HTR-8/SVneo (cell line): Measurements from ENCODE around the gene NAT8L.

Experiments
- DNase-seq: peaks from one replicate; pipeline ENCODE4 v3.0.0; 2011; ENCODE audit warnings: low spot score, mixed read lengths; ENCODE audit not compliant: insufficient read length
- FAIRE-seq: peaks from 2 replicates; lab custom pipeline; 2011; peaks lifted over from hg19 to GRCh38; lab: Jason Lieb, UNC

Gene NAT8L

GRCh38 chr4:2072971-2073807, 14.1 kb downstream of the NAT8L start:
- DNase-seq (no peak), FAIRE-seq (no peak)

DNA sequence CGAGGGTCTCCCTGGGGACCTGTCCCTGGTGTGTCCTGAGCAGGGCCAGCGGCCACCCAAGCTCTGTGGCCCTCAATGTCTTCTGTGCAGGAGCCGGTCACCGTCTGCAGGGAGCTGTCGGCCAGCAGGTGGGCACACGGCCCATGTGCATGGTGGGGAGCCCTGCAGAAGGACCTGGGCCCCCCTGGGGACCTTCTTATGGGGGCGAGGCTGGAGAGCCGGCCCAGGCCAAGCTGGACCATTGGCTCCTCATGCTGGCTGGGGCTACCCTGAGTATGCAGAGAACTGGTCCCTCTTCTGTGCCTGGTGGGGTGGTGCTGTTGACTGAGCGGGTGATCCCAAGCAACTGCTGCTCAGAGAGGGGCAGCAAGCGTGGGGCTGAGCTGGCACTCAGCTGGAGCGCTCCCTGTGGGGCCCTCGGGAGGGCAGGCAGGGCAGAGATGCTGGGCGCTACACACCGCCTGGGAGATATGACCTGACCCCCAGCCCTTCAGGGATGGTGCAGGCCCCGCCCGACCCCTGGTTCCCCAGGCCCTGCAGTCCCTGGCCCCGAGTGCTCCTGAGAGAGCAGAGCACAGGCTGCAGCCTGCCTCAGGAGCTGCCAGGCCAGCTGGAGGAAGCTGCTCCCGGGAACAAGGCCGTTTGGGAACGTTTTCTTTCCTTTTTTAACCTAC, 14.8 kb downstream of the NAT8L start:
- FAIRE-seq (no peak), DNase-seq (no peak)

- DNase-seq (no peak), FAIRE-seq (no peak)
These were observed 15.5 kb downstream of the NAT8L start for GRCh38 chr4:2074588-2074987.

GRCh38 chr4:2075171-2075986, 16.3 kb downstream of the NAT8L start:
- no peak for FAIRE-seq
- DNase-seq: no peak

DNA sequence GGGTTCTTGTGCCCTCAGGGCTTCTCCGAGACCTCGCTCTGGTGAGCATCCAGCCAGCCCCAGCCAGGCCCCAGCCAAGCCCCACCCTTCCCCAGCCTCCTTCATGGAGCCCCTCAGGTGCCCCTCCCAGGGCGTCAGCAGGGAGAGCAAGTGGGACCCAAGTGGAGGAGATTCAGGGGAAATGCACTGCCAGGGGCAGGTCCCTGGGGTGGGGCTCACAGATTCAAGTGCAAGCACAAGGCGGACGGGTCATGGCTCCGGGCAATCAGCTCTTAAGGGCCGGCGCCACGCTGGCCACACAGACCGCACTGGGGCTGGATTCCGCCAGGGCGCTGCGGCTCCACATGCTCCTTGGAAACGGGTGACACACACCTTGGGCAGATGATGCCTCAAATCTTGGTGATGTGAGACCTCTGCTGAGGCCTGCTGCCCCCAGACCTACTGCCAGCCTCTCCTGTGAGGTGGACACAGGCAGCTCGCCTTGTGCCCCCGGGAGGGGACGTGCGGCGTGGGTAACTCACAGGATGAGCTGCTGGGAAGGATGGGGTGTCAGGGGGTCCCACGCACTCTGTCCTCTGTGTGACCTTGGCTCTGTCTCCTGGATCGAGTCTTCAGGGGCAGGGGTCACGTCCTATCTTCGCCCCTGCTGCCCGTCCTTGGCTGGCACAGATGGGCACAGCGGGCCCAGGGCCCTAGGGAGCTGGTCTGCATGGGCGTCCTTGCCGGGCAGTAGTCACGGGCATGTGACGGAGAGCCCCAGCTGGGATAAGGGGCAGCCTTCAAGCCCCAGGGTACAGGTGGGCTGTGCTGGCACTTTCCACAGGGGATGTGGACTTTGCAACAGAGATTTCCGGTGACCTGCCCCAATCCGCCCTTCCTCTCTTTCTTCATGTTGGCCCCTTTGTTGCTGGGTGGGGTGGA, 17.1 kb downstream of the NAT8L start:
- no peak for DNase-seq
- FAIRE-seq: no peak

GRCh38 chr4:2076908-2077536, 17.9 kb downstream of the NAT8L start:
- FAIRE-seq: no peak
- DNase-seq: no peak

DNA sequence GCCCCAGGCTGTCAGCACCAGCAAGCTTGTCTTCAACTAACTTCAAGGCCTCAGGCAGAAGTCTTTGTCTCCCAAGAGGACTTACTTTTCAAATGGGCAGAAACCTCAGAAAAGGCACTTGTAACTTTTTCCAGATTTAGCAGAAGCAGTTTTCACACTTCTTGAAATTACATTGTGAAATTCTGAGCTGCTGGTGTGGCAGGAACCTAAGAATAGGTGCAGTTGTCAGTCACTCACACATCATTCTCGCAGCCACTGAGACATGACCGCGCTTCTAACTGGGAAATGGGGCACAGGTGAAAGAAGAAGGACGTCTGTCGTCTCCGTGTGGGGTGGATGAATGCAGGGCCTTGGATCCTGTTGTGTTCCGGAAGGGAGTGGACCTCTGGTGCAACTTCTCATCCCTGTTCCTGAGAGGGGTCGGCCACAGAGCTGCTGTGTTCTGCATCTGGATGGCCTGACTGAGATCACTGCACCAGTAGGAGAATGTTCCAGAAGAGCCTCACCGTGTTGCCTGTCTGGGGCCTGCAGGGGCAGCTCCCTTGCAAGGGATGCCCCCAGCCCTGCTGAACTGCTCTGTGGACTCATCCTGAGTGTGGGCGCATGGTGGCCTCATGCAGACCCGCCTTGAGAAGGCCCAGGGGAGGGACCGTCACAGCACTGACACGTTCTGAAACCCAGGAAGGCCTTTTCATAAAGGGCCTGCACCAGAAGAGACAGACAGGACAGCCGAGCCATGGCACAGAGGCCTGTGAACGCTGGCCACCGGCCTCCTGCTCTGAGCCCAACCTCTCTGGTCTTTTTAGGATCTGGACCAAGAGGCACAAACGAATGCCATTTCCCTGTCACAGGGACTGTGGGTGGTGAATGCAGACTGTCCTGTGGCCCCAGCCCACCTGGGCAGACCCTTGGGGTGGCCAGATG, 18.7 kb downstream of the NAT8L start:
- FAIRE-seq (no peak), DNase-seq (no peak)

DNA sequence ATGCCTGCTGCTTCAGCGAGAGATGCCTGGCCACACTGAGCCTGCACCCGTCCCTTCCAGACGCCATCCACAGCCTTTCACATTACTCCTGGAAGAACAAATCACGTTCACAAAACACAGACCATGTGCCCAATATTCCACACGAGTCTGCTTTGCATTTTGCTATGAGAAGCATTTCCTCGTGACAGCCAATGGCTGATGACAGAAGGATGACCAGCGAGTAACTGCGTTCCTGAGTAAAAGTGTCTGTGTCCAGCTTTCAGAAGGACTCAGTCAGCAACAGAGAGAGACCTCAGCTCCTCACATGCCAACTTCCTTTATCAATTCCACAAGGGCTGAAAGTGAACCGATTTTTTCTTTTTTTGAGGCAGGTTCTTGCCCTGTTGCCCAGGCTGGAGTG, 19.5 kb downstream of the NAT8L start:
- no peak for DNase-seq
- no peak for FAIRE-seq

DNA sequence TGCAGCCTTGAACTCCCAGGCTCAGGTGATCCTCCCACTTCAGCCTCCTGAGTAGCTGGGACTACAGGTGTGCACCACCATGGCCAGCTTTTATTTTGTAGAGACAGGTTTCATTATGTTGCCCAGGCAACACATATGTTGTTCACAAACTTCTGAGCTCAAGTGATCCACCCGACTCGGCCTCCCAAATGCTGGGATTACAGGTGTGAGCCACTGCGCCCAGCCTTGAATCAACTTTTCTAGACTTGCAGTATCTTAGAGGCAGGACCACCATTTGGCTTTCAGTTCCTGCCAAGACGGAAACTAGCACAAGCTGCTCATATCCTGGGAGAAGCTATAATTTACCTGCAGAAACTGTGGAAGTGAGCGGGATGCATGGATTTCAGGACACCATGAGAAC, 19.9 kb downstream of the NAT8L start:
- DNase-seq (no peak), FAIRE-seq (no peak)

DNA sequence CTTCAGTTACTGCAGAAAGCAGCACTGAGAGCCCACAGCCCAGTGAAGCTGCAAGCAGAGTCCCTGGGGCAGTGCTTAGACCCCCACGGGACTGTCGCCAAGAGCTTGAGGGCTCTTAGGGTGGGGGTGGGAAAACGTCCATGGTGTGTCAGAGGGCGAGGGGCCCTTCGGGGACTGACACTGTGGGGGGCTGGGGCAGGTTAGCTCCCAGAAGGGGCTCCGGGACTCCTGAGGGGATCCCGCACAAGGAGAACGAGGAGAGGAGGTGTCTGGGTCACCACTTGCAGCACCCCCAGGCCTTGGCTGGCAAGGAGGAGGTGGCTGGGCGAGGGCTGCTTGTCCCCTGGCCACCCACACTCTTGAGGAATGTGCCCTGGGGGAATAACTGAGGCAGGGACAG, 20.8 kb downstream of the NAT8L start:
- FAIRE-seq (no peak), DNase-seq (no peak)

DNA sequence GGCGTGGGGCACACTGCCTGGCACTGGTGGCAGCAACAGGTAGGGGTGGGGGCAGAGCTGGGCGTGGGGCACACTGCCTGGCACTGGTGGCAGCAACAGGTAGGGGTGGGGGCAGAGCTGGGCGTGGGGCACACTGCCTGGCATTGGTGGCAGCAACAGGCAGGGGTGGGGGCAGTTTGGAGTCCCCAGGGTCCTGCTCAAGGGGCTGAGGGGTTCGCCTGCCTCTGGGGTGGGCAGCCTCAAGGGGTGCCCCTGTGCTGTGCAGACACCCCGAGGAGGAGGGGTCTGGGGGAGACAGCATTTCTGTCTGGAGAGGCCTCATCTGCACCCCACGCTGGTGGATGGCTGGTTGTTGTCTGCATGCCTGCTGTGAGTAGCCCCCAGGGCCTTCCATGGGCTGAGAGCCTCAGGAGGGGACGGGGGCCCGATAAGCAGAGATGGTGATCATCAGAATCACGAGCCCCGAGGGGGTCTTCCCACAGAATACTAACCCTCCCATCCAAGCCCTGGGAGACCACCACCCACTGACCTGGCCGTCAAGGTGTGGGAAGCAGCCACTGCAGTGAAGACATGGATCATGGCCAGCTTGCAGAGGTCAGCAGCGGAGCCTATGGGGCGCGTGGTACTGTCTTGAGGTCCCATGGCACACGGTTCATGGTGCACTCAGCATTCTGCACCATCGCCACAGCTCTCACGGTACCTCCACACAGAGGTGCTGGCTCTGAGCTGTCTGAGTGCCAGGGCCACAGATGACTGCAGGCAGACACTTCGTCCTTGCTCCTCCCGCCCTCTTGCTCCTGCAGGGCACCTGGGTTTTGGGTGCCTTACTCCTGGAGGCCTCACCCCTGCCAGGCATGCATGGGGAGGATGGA, 21.5 kb downstream of the NAT8L start:
- FAIRE-seq: peak; percentile 99

GRCh38 chr4:2081540-2081939, 22.4 kb downstream of the NAT8L start:
- no peak for DNase-seq
- FAIRE-seq: no peak

More for the DNA sequence above, 21.5 kb downstream of the NAT8L start:
- no peak for DNase-seq

DNA sequence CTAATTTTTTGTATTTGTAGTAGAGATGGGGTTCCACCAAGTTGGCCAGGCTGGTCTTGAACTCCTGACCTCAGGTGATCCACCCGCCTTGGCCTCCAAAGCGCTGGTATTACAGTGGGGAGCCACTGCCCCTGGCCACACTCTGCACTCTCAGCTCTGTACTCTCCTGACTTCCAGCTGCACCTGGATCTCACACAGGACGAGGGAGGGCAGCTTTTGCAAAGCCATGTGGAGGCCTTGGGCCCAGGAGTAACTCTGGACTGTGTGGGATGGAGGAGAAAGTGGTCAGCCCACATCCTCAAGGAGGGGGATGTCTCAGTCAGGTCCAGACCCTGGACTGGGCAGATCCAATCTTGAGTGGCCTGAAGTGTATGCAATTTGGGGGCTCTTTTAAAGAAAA, 23.0 kb downstream of the NAT8L start:
- DNase-seq: no peak
- FAIRE-seq: no peak

- no peak for DNase-seq
- no peak for FAIRE-seq
These were observed 23.5 kb downstream of the NAT8L start for GRCh38 chr4:2082627-2083026.

- no peak for DNase-seq
- FAIRE-seq: no peak
These were observed 24.1 kb downstream of the NAT8L start for GRCh38 chr4:2083116-2083825.

DNA sequence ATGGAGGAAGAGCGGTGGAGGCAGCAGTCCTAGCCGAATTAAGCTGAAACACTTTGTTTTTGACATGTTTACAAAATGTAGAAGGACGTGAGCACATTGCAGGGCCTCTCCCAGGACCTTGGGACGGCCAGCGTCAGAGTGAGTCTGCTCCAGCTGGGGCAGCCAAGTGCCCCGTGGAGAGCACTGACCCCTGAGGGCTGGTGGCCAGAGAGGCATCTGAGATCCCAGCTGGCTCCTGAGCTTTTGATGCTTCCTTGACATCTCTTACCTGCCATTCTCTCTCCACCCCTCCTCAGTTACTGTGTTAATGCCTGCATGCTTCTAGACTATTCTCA, 24.7 kb downstream of the NAT8L start:
- FAIRE-seq: no peak

DNA sequence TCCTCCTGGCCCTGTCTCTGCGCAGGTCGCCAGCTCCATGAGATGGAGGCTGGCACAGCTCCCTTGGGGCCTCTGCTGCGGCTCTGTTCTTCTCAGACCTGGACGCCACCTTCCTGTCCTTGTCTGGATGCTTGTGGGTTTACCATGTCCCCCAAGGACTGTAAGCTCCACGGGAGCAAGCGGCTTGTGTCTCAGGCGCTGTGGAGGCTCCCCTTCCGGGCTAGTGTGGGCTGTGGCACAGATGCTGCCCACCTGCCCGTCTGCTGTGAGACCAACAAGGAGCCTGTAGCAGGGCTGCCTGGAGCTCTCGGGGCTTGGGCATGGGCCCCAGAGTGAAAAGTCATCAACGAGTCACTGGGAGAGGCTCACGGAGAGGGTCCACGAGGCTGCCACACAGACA, 25.2 kb downstream of the NAT8L start:
- no peak for DNase-seq
- FAIRE-seq: no peak

More for the DNA sequence above, 24.7 kb downstream of the NAT8L start:
- no peak for DNase-seq
